WTC11 (cell line): ENCODE results near the gene NKX6-2. TPM values are rescaled to one million over a fixed set of nuclear protein-coding genes. Genes with fewer than 3 reads are reported as not detected.
"Not testable (repeated sequence)": the region's sequence is repeated elsewhere in the genome, so short reads cannot be mapped to it uniquely, and the experiment has no call there.

ENCODE experiments used
- ATAC-seq: fragments of 200-7000 bp; cut with Tn5 transposase; 2 replicates; pipeline ENCODE4 v1.10.0; 2021; ENCODE audit warnings: mild to moderate bottlenecking, moderate library complexity
- CTCF ChIA-PET: fragments of 300-600 bp; sonication (Branson Sonifier 250); formaldehyde crosslinking; loops from one replicate; lab custom pipeline; 2021; ENCODE audit warnings: antibody characterized with exemption; lab: Charles Lee
- POLR2A ChIA-PET: fragments of 350-600 bp; sonication (Branson Sonifier 250); formaldehyde crosslinking; loops from one replicate; lab custom pipeline; 2021; ENCODE audit warnings: antibody characterized with exemption; lab: Charles Lee
- DNase-seq: peaks from one replicate; pipeline ENCODE4 v3.0.0; 2021; ENCODE audit warnings: low spot score
- H3K27ac Mint-ChIP-seq: 2 replicates; pipeline ENCODE4 v1.8.0; 2021; ENCODE audit warnings: mixed read lengths
- H3K27me3 Mint-ChIP-seq: 2 replicates; pipeline ENCODE4 v1.8.0; 2021; ENCODE audit warnings: low read depth, mild to moderate bottlenecking, moderate library complexity, mixed read lengths
- H3K36me3 Mint-ChIP-seq: 2 replicates; pipeline ENCODE4 v1.8.0; 2021; ENCODE audit warnings: mixed read lengths
- H3K4me1 Mint-ChIP-seq: 2 replicates; pipeline ENCODE4 v1.8.0; 2022; ENCODE audit warnings: mixed read lengths
- H3K4me3 Mint-ChIP-seq: 2 replicates; pipeline ENCODE4 v1.8.0; 2021; ENCODE audit warnings: mild to moderate bottlenecking, moderate library complexity, mixed read lengths
- H3K9me3 Mint-ChIP-seq: 2 replicates; pipeline ENCODE4 v1.8.0; 2021; ENCODE audit warnings: mixed read lengths
- ATF2 ChIP-seq: sonication (generic); formaldehyde crosslinking; IDR thresholded peaks from 2 replicates; pipeline ENCODE4 v1.8.1; 2022; ENCODE audit warnings: low read depth, missing genetic modification reagents, borderline replicate concordance
- CDX4 ChIP-seq: fragments of 250-450 bp; sonication (Bioruptor Pico); IDR thresholded peaks from 2 replicates; pipeline ENCODE4 v1.9.0; 2021; ENCODE audit warnings: moderate library complexity, mild to moderate bottlenecking, inconsistent platforms, borderline replicate concordance
- GRHL2 ChIP-seq: fragments of 250-450 bp; sonication (Bioruptor Pico); IDR thresholded peaks from 2 replicates; pipeline ENCODE4 v1.8.0; 2022; ENCODE audit warnings: mild to moderate bottlenecking, moderate library complexity; ENCODE audit not compliant: insufficient replicate concordance, severe bottlenecking
- HMGXB4 ChIP-seq: sonication (generic); formaldehyde crosslinking; IDR thresholded peaks from 2 replicates; pipeline ENCODE4 v1.8.1; 2023; ENCODE audit warnings: mild to moderate bottlenecking, moderate library complexity, missing genetic modification reagents
- JUN ChIP-seq: sonication (generic); formaldehyde crosslinking; IDR thresholded peaks from 2 replicates; pipeline ENCODE4 v1.8.0; 2023; ENCODE audit warnings: mild to moderate bottlenecking, missing genetic modification reagents
- NR3C1 ChIP-seq: sonication (generic); formaldehyde crosslinking; conservative IDR thresholded peaks from 2 replicates; pipeline ENCODE4 v1.8.1; 2023; ENCODE audit warnings: low read depth, mild to moderate bottlenecking, missing genetic modification reagents
- SOX15 ChIP-seq: fragments of 250-450 bp; sonication (Bioruptor Pico); IDR thresholded peaks from 2 replicates; pipeline ENCODE4 v1.9.0; 2021; ENCODE audit warnings: mild to moderate bottlenecking
- TEAD1 ChIP-seq: sonication (generic); formaldehyde crosslinking; IDR thresholded peaks from 2 replicates; pipeline ENCODE4 v1.8.0; 2022; ENCODE audit warnings: mild to moderate bottlenecking, missing genetic modification reagents
- ZBTB43 ChIP-seq: sonication (generic); formaldehyde crosslinking; IDR thresholded peaks from 2 replicates; pipeline ENCODE4 v1.8.1; 2023; ENCODE audit warnings: mild to moderate bottlenecking, missing genetic modification reagents
- ZNF121 ChIP-seq: sonication (generic); formaldehyde crosslinking; IDR thresholded peaks from 2 replicates; pipeline ENCODE4 v1.8.0; 2023; ENCODE audit warnings: missing genetic modification reagents
- ZNF232 ChIP-seq: sonication (generic); formaldehyde crosslinking; IDR thresholded peaks from 2 replicates; pipeline ENCODE4 v1.8.0; 2022; ENCODE audit warnings: mild to moderate bottlenecking, missing genetic modification reagents
- ZNF317 ChIP-seq: sonication (generic); formaldehyde crosslinking; IDR thresholded peaks from 2 replicates; pipeline ENCODE4 v1.8.1; 2023; ENCODE audit warnings: low read depth, mild to moderate bottlenecking, moderate library complexity, missing genetic modification reagents, borderline replicate concordance
- ZNF396 ChIP-seq: fragments of 250-450 bp; sonication (Bioruptor Pico); IDR thresholded peaks from 2 replicates; pipeline ENCODE4 v1.8.0; 2021; ENCODE audit warnings: mild to moderate bottlenecking, moderate library complexity, borderline replicate concordance
- ZNF532 ChIP-seq: fragments of 250-450 bp; sonication (Bioruptor Pico); IDR thresholded peaks from 2 replicates; pipeline ENCODE4 v1.9.0; 2021; ENCODE audit warnings: mild to moderate bottlenecking, borderline replicate concordance
- total RNA-seq: library from RNA; stranded (reverse); gene quantifications from 3 replicates; pipeline ENCODE4 v1.2.3, GENCODE V29; 2021

NKX6-2 gene
- total RNA-seq, 1 experiment from 2014 or later = 0.15 TPM

- TF ChIP-seq ZNF317 (CRISPR knock-in tag) = no peak
- no peak for TF ChIP-seq ZNF232 (CRISPR knock-in tag)
- no peak for TF ChIP-seq ATF2 (CRISPR knock-in tag)
- TF ChIP-seq TEAD1 = no peak
- no peak for TF ChIP-seq ZBTB43
These were observed 12.9 kb upstream of the NKX6-2 start (continued) for GRCh38 chr10:132798876-132799275.

- Mint-ChIP-seq H3K4me1 (no peaks in the 10 kb centered on the region), H3K27me3 (no peaks in the 10 kb centered on the region), H3K9me3 (0 out of 2 replicates have a peak, but pooled peaks cover 4% of the 10 kb centered on the region), H3K4me3 (no peak overlapping the region), H3K27ac (no peak overlapping the region; the same call in 1 of the 2 replicates), H3K36me3 (0 out of 2 replicates have a peak, but pooled peaks cover 4% of the 10 kb centered on the region)
- ATAC-seq = no peak
- no peak for DNase-seq
- POLR2A ChIA-PET = no interaction called here
- CTCF ChIA-PET = no interaction called here
- no peak for TF ChIP-seq GRHL2 (CRISPR knock-in tag)
- TF ChIP-seq JUN (CRISPR knock-in tag) = no peak
- TF ChIP-seq ZNF121 = no peak
- TF ChIP-seq ZNF396 (CRISPR knock-in tag) = no peak
- no peak for TF ChIP-seq HMGXB4 (CRISPR knock-in tag)
- TF ChIP-seq NR3C1 = no peak
- TF ChIP-seq ZNF532 (CRISPR knock-in tag) = no peak
- TF ChIP-seq SOX15 = no peak
- TF ChIP-seq CDX4 = no peak
These were observed 12.5 kb upstream of the NKX6-2 start for GRCh38 chr10:132798403-132798802.

- H3K27me3 Mint-ChIP-seq, POLR2A ChIA-PET, DNase-seq, H3K9me3 Mint-ChIP-seq, ATAC-seq, H3K4me3 Mint-ChIP-seq, H3K36me3 Mint-ChIP-seq, H3K27ac Mint-ChIP-seq, H3K4me1 Mint-ChIP-seq, CTCF ChIA-PET: not testable (repeated sequence)
These were observed 12.0 kb upstream of the NKX6-2 start for GRCh38 chr10:132797986-132798385.
